ENCODE measurements around the gene ETV7. TPM values are rescaled to one million over a fixed set of nuclear protein-coding genes. Genes with fewer than 3 reads are reported as not detected.

The ETV7 gene
- total RNA-seq, 2 donors from 2014 or later = 0.74 to 1.8 TPM

- no peak for DNase-seq (ENCODE audit: low spot score)
- Histone ChIP-seq H3K27ac (no peak overlapping the region), H3K9me3 (no peaks in the 10 kb centered on the region), H3K36me3 (no peaks in the 10 kb centered on the region), H3K27me3 (replicated peaks; ENCODE audit: insufficient read depth) (no peaks in the 10 kb centered on the region), H3K4me1 (replicated peaks) (no peaks in the 10 kb centered on the region), H3K4me3 (no peak overlapping the region)
- intact Hi-C loops (cut with DNase I) = no loop called here
- TF ChIP-seq CTCF (IDR thresholded peaks at IDR 0.05) (no peak), POLR2A (IDR thresholded peaks at IDR 0.05) (no peak)
- 94% methylated on average over 1 of the region's 1 CpG for WGBS
Measured at GRCh38 chr6:36337814-36338213, 49.7 kb downstream of the ETV7 start.

- no peak within 1 kb of the TSS for H3K27ac ChIP-seq
- TF ChIP-seq POLR2AphosphoS5 (IDR thresholded peaks at IDR 0.05) (no peak), CTCF (IDR thresholded peaks at IDR 0.05) (no peak), POLR2A (IDR thresholded peaks at IDR 0.05) (no peak)
- H3K9me3 ChIP-seq = no peaks in the 10 kb centered on the region
- H3K4me1 ChIP-seq (replicated peaks) = no peaks in the 10 kb centered on the region
- intact Hi-C loops (cut with DNase I) = no loop called here
- WGBS = 74% methylated on average over 3 of the region's 3 CpGs
- H3K36me3 ChIP-seq = no peaks in the 10 kb centered on the region
- no peak within 1 kb of the TSS for H3K4me3 ChIP-seq
- DNase-seq (ENCODE audit: low spot score) = no peak
- no peaks in the 10 kb centered on the region for H3K27me3 ChIP-seq (replicated peaks; ENCODE audit: insufficient read depth)
Measured at GRCh38 chr6:36336779-36337241, 50.7 kb downstream of the ETV7 start, which contains the start of gene BNIP5. Gene BNIP5 (minus strand): TSS chr6:36336888. CDS start chr6:36330690, 6,198 bp downstream.

- 97% methylated on average over 5 of the region's 5 CpGs for WGBS
- H3K4me1 ChIP-seq (replicated peaks) = no peaks in the 10 kb centered on the region
- H3K27ac ChIP-seq = no peak overlapping the region
- no peak for DNase-seq (ENCODE audit: low spot score)
- H3K36me3 ChIP-seq = no peaks in the 10 kb centered on the region
- TF ChIP-seq CTCF (IDR thresholded peaks at IDR 0.05) (no peak), POLR2A (IDR thresholded peaks at IDR 0.05) (no peak), POLR2AphosphoS5 (IDR thresholded peaks at IDR 0.05) (no peak)
- H3K4me3 ChIP-seq = no peak overlapping the region
- no peaks in the 10 kb centered on the region for H3K9me3 ChIP-seq
- H3K27me3 ChIP-seq (replicated peaks; ENCODE audit: insufficient read depth) = no peaks in the 10 kb centered on the region
- intact Hi-C loops (cut with DNase I) = no loop called here
Measured at GRCh38 chr6:36336208-36336710, 51.2 kb downstream of the ETV7 start.

GRCh38 chr6:36335465-36336207 lies 51.8 kb downstream of the ETV7 start:
- Histone ChIP-seq H3K4me1 (replicated peaks) (no peaks in the 10 kb centered on the region), H3K27ac (no peak overlapping the region), H3K27me3 (replicated peaks; ENCODE audit: insufficient read depth) (no peaks in the 10 kb centered on the region), H3K9me3 (no peaks in the 10 kb centered on the region), H3K36me3 (no peaks in the 10 kb centered on the region), H3K4me3 (no peak overlapping the region)
- 72% methylated on average over 14 of the region's 14 CpGs for WGBS
- no peak for DNase-seq (ENCODE audit: low spot score)
- TF ChIP-seq POLR2AphosphoS5 (IDR thresholded peaks at IDR 0.05) (no peak), POLR2A (IDR thresholded peaks at IDR 0.05) (no peak), CTCF (IDR thresholded peaks at IDR 0.05) (no peak)
- intact Hi-C loops (cut with DNase I) = no loop called here

Measured in prostate gland (tissue), 2 donors.